GM12874 (cell line): ENCODE data around the gene ETFA.

ENCODE experiments used
- CTCF ChIP-seq: IDR thresholded peaks from 2 replicates; pipeline ENCODE4 v1.5.1; 2011; ENCODE audit warnings: low read depth, mild to moderate bottlenecking, control low read depth, low read length, moderate library complexity; ENCODE audit not compliant: insufficient read depth

The ETFA gene

DNA sequence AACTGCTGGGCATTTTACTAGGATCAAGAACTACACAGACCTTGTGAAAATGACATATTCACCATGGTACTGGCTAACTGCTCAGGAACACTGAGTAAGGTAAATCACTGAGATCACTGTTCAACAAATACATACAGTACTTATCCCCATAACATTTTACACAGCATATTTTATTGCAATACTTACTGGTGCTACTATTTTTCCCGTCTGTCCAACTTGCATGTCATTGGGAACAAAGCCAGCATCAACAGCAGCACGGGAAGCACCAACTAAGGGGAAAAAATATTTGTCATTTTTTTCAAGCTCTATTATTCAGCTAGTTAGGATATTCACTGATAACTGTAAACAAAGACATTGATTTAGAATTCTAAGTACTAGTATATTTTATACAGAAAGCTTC is 37.0 kb downstream of the ETFA start:
- TF ChIP-seq CTCF, result no peak

DNA sequence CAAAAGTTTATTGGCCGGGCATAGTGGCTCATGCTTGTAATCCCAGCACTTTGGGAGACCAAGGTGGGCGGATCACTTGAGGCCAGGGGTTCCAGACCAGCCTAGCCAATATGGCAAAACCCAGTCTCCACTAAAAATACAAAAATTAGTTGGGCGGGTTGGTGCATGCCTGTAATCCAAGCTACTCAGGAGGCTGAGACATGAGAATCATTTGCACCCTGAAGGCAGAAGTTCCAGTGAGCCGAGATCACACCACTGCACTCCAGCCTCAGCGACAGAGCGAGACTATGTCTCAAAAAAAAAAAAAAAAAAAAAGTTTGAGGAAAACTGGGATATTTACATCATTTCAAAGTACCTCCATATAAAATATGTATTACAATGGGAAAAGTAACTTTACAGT is 40.4 kb downstream of the ETFA start:
- TF ChIP-seq CTCF, result no peak

GRCh38 chr15:76267077-76267476 is 44.2 kb downstream of the ETFA start:
- TF ChIP-seq CTCF, result no peak

- no peak for TF ChIP-seq CTCF
Measured at GRCh38 chr15:76260246-76260938, 50.9 kb downstream of the ETFA start.

DNA sequence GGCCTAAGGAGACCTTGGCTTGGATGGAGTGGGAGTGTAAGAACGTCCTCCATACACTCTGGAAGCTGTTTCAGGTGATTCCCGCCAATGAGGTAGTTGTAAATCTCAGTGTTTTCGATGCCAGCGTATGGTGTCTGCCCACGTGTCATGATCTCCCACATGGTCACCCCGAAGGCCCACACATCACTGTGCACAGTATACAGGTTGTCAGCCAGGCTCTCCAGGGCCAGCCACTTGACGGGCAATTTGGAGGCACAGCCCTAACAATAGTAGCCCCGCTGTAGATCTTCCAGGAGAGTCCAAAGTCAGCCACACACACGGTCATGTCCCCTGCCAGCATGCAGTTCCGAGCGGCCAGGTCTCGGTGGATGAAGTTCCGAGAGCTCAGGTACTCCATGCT is 51.9 kb downstream of the ETFA start:
- no peak for TF ChIP-seq CTCF

DNA sequence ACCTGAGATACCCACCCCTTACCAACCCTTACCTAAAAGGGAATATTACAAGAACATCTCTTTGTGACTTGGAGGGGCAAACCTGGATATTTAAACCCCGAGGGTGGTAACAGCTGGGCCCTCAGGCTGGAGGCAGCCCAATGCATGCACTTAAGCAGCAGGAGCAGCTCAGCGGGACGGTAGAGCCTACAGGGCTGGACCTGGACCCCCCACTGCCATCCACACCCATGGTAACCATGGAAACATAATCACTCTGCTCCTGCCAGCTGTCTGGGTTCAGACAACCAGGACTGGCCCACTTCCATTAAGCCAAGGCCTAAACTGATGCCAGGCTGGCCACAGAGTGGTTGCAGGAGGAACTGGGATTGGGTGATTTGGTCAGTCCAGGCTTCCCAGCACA is 52.8 kb downstream of the ETFA start:
- TF ChIP-seq CTCF, result no peak

- no peak for TF ChIP-seq CTCF
Measured at GRCh38 chr15:76253691-76254473, 57.4 kb downstream of the ETFA start.
